Breast epithelium (tissue), 4 donors: Measurements from ENCODE around the gene CRTAP. TPM values are rescaled to one million over a fixed set of nuclear protein-coding genes. Genes with fewer than 3 reads are reported as not detected.
"Not testable (repeated sequence)": the region's sequence is repeated elsewhere in the genome, so short reads cannot be mapped to it uniquely, and the experiment has no call there.

Experiments used
- DNase-seq, 2 donors: peaks; one replicate each; pipeline ENCODE4 v3.0.0-alpha.2; 2019; ENCODE audit warnings: low spot score in 2 of 2
- H3K27ac ChIP-seq, 2 donors: fragments of 200-600 bp; sonication (generic) in 1 of 2; one replicate each; pipeline ENCODE4 v1.5.1; 2016 to 2019; ENCODE audit warnings: mild to moderate bottlenecking in 1 of 2
- H3K27me3 ChIP-seq, 2 donors: fragments of 200-600 bp; sonication (generic) in 1 of 2; one replicate each; pipeline versions ENCODE4 v1.5.1 to v1.6.0; 2017 to 2019; ENCODE audit warnings: control low read depth in 1 of 2, mild to moderate bottlenecking in 1 of 2
- H3K36me3 ChIP-seq: fragments of 200-600 bp; one replicate; pipeline ENCODE4 v1.5.1; 2019
- H3K4me1 ChIP-seq, 2 donors: fragments of 200-600 bp; sonication (generic); one replicate each; pipeline ENCODE4 v1.5.1; 2016 to 2019; ENCODE audit warnings: control low read depth in 1 of 2
- H3K4me3 ChIP-seq, 3 donors: fragments of 200-600 bp; sonication (generic); 1 replicate in 2 of 3; 2 replicates in 1 of 3; pipeline ENCODE4 v1.5.1; 2016 to 2019; ENCODE audit warnings: mild to moderate bottlenecking in 3 of 3, moderate library complexity in 2 of 3
- H3K9me3 ChIP-seq, 2 donors: fragments of 200-600 bp; sonication (generic) in 1 of 2; one replicate each; pipeline ENCODE4 v1.5.1; 2016 to 2019; ENCODE audit warnings: control low read depth in 1 of 2
- CTCF ChIP-seq, 3 donors: fragments of 450-650 bp; IDR thresholded peaks; one replicate each; pipeline ENCODE4 v1.5.1; 2016 to 2017; ENCODE audit warnings: antibody characterized with exemption in 3 of 3, mild to moderate bottlenecking in 3 of 3, moderate library complexity in 3 of 3
- POLR2A ChIP-seq: fragments of 450-650 bp; IDR thresholded peaks from one replicate; pipeline ENCODE4 v1.6.1; 2016; ENCODE audit warnings: antibody characterized with exemption, mild to moderate bottlenecking, moderate library complexity
- POLR2AphosphoS5 ChIP-seq, 3 donors: sonication (generic); formaldehyde crosslinking; IDR thresholded peaks; one replicate each; pipeline ENCODE4 v1.6.1; 2017; ENCODE audit warnings: antibody characterized with exemption in 3 of 3
- intact Hi-C: fragments of 100-400 bp; cut with DNase I; formaldehyde crosslinking; loops from one replicate; pipeline ENCODE4 v1.15.1; 2023; ENCODE audit warnings: low total_unique reads
- total RNA-seq, 3 donors: library from RNA; depleted of rRNA; stranded (reverse); fragments of >200 nt; gene quantifications; one replicate each; pipeline ENCODE4 v1.1.0, GENCODE V29; 2016

The CRTAP gene
- total RNA-seq, 3 donors from 2014 or later, result 158 to 535 (median 180) TPM

GRCh38 chr3:33152363-33153360 lies 38.8 kb downstream of the CRTAP start:
- Histone ChIP-seq H3K4me3 (no peak overlapping the region), H3K27ac (no peak overlapping the region), H3K36me3 (no peaks in the 10 kb centered on the region), H3K4me1 (no peaks in the 10 kb centered on the region), H3K27me3 (no peaks in the 10 kb centered on the region), H3K9me3 (no peaks in the 10 kb centered on the region)
- intact Hi-C loops, result no loop called here
- no peak for TF ChIP-seq POLR2AphosphoS5 (IDR thresholded peaks at IDR 0.05)
- no peak for TF ChIP-seq CTCF (IDR thresholded peaks at IDR 0.05)
- no peak for TF ChIP-seq POLR2A
- DNase-seq, result no peak

- no peak for TF ChIP-seq POLR2A
- TF ChIP-seq CTCF (IDR thresholded peaks at IDR 0.05), result no peak
- TF ChIP-seq POLR2AphosphoS5 (IDR thresholded peaks at IDR 0.05), result no peak
- H3K4me1 ChIP-seq, result no peaks in the 10 kb centered on the region
- no peak overlapping the region for H3K27ac ChIP-seq
- no peaks in the 10 kb centered on the region for H3K9me3 ChIP-seq
- intact Hi-C loops, result no loop called here
- no peaks in the 10 kb centered on the region for H3K36me3 ChIP-seq
- H3K27me3 ChIP-seq, result no peaks in the 10 kb centered on the region
- DNase-seq, result no peak
- H3K4me3 ChIP-seq, result no peak overlapping the region
These were observed 40.0 kb downstream of the CRTAP start for GRCh38 chr3:33153782-33154181.

GRCh38 chr3:33155301-33155700 lies 41.5 kb downstream of the CRTAP start:
- H3K4me1 ChIP-seq, result no peaks in the 10 kb centered on the region

GRCh38 chr3:33159234-33159633 lies 45.4 kb downstream of the CRTAP start:
- Histone ChIP-seq H3K27me3 (no peaks in the 10 kb centered on the region), H3K27ac (no peak overlapping the region), H3K4me3 (no peak overlapping the region), H3K36me3 (no peaks in the 10 kb centered on the region), H3K9me3 (no peaks in the 10 kb centered on the region), H3K4me1 (no peaks in the 10 kb centered on the region)
- DNase-seq, result no peak
- TF ChIP-seq POLR2AphosphoS5 (IDR thresholded peaks at IDR 0.05), result no peak
- TF ChIP-seq CTCF (IDR thresholded peaks at IDR 0.05), result no peak
- no peak for TF ChIP-seq POLR2A
- intact Hi-C loops, result no loop called here

More at GRCh38 chr3:33155301-33155700, 41.5 kb downstream of the CRTAP start:
- Histone ChIP-seq H3K36me3 (no peaks in the 10 kb centered on the region), H3K4me3 (no peak overlapping the region), H3K9me3 (no peaks in the 10 kb centered on the region), H3K27ac (no peak overlapping the region), H3K27me3 (no peaks in the 10 kb centered on the region)
- TF ChIP-seq CTCF (IDR thresholded peaks at IDR 0.05) (no peak), POLR2AphosphoS5 (IDR thresholded peaks at IDR 0.05) (no peak), POLR2A (no peak)
- intact Hi-C loops, result no loop called here
- DNase-seq, result no peak

GRCh38 chr3:33159981-33160380 lies 46.2 kb downstream of the CRTAP start:
- intact Hi-C loops, result no loop called here
- H3K9me3 ChIP-seq, result no peaks in the 10 kb centered on the region
- TF ChIP-seq POLR2AphosphoS5 (IDR thresholded peaks at IDR 0.05) (no peak), POLR2A (no peak), CTCF (IDR thresholded peaks at IDR 0.05) (no peak)
- no peak overlapping the region for H3K4me3 ChIP-seq
- H3K27ac ChIP-seq, result no peak overlapping the region
- no peaks in the 10 kb centered on the region for H3K4me1 ChIP-seq
- no peak for DNase-seq
- no peaks in the 10 kb centered on the region for H3K27me3 ChIP-seq
- no peaks in the 10 kb centered on the region for H3K36me3 ChIP-seq

GRCh38 chr3:33162621-33163020 lies 48.8 kb downstream of the CRTAP start:
- H3K9me3 ChIP-seq, H3K27me3 ChIP-seq, H3K36me3 ChIP-seq, DNase-seq, intact Hi-C loops, H3K4me3 ChIP-seq, H3K27ac ChIP-seq, H3K4me1 ChIP-seq: not testable (repeated sequence)
